MM.1S (cell line): ENCODE results near the gene C11orf21.

Source experiments
- CTCF ChIP-seq: fragments of 300-600 bp; sonication (generic); IDR thresholded peaks from 2 replicates; pipeline ENCODE4 v1.5.1; 2016; ENCODE audit warnings: antibody characterized with exemption, low read length, mixed read lengths
- EZH2 ChIP-seq: fragments of 300-600 bp; sonication (generic); optimal IDR thresholded peaks from 2 replicates; pipeline ENCODE3; 2017; ENCODE audit warnings: low read depth, mild to moderate bottlenecking, antibody characterized with exemption, low read length, mixed read lengths
- EZH2phosphoT487 ChIP-seq: fragments of 300-600 bp; sonication (generic); IDR thresholded peaks from 2 replicates; pipeline ENCODE4 v1.6.1; 2018; ENCODE audit warnings: antibody characterized with exemption, low read length

- no peak for TF ChIP-seq CTCF
- no peak for TF ChIP-seq EZH2
- no peak for TF ChIP-seq EZH2phosphoT487
Measured at GRCh38 chr11:2276280-2277007, 25.3 kb downstream of the C11orf21 start.
